Ishikawa (cell line): ENCODE measurements around the gene GNL2.

Source experiments
- CEBPB ChIP-seq: IDR thresholded peaks from 2 replicates; pipeline ENCODE4 v1.6.1; 2012
- CREB1 ChIP-seq: IDR thresholded peaks from 2 replicates; pipeline ENCODE4 v1.6.1; 2012; ENCODE audit warnings: low read depth
- FOXM1 ChIP-seq: IDR thresholded peaks from 2 replicates; pipeline ENCODE4 v1.6.1; 2012; ENCODE audit warnings: low read depth, borderline replicate concordance
- RAD21 ChIP-seq: IDR thresholded peaks from 2 replicates; pipeline ENCODE4 v1.6.1; 2012; ENCODE audit warnings: low read depth
- REST ChIP-seq: IDR thresholded peaks from 2 replicates; pipeline ENCODE4 v1.6.1; 2012; ENCODE audit warnings: low read depth, mild to moderate bottlenecking
- TCF12 ChIP-seq: IDR thresholded peaks from 2 replicates; pipeline ENCODE4 v1.6.1; 2012; ENCODE audit warnings: low read depth
- TEAD4 ChIP-seq: IDR thresholded peaks from 2 replicates; pipeline ENCODE4 v1.6.1; 2012
- YY1 ChIP-seq: IDR thresholded peaks from 2 replicates; pipeline ENCODE4 v1.6.1; 2012; ENCODE audit warnings: low read depth

DNA sequence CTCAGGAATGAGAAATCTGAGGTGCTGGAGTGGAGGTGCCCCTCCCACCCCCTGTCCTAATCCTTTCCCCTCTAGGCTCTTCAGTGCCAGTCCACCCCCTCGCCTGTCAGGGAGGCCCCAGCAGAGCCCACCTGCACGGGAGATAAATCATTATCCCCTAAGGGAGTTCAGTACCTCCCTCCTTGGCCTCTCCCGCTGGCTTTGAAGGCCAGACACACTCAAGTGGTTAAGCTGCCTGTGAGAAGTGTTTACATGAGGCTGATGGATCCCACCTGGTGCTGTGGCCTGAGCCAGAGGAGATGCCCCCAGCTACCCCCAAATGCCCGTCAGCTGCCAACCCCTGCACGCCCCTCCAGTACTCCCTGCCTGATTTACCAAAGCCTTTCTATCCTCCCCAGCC, 35.3 kb upstream of the GNL2 start:
- TF ChIP-seq YY1 (no peak), TEAD4 (no peak), RAD21 (no peak), CEBPB (no peak), FOXM1 (no peak), TCF12 (no peak), CREB1 (no peak), REST (no peak)
